ENCODE measurements around the gene SPTB.

SPTB gene

DNA sequence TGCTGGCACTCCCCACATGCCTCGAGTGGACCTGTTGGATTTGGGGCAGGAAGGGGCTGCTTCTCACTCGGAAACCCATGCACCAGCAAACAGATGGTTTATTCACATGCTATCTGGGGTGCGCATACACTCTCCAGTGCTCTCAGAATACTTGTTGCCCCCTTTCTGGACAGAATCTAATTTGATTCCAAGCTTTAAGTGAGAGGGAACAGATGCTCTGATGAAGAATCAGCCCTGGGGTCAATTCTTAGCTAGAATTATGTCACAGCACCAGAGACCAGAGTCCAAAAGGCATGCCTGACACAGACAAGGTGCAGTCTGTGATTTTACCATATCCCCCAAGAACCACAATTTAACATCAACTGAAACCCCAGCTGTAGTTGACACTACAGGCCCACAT lies 83.8 kb downstream of the SPTB start:
- DNase-seq (ENCODE audit: low spot score), result no peak
- TF ChIP-seq, protein P1, sequence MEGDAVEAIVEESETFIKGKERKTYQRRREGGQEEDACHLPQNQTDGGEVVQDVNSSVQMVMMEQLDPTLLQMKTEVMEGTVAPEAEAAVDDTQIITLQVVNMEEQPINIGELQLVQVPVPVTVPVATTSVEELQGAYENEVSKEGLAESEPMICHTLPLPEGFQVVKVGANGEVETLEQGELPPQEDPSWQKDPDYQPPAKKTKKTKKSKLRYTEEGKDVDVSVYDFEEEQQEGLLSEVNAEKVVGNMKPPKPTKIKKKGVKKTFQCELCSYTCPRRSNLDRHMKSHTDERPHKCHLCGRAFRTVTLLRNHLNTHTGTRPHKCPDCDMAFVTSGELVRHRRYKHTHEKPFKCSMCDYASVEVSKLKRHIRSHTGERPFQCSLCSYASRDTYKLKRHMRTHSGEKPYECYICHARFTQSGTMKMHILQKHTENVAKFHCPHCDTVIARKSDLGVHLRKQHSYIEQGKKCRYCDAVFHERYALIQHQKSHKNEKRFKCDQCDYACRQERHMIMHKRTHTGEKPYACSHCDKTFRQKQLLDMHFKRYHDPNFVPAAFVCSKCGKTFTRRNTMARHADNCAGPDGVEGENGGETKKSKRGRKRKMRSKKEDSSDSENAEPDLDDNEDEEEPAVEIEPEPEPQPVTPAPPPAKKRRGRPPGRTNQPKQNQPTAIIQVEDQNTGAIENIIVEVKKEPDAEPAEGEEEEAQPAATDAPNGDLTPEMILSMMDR (IDR thresholded peaks at IDR 0.05; ENCODE audit: borderline replicate concordance, control extremely low read depth, extremely low read depth, insufficient read depth, missing control alignments), result no peak
- in situ Hi-C loops (cut with MboI; ENCODE audit: low sequenced_read_pairs, unreplicated experiment), result no loop called here

DNA sequence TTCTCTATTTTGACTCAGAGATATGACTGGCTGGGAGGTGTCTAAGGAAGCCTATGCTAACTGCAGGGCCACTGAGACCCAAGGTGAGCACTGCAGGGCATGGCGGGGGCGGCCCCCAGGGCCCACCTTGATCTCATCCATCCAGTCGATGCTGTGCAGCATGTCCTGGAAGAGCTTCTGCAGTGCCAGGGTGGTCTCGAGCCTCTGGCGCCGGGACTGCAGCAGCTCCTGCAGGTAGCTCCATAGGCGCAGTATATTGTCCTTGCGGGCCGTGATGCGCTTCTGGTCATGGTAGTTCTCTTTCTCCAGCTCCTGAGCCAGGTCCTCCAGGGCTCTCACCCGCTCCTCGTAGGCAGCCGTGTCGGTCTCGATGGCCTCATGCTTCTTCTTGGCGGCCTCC lies 84.5 kb downstream of the SPTB start:
- TF ChIP-seq, protein P1 (IDR thresholded peaks at IDR 0.05; ENCODE audit: borderline replicate concordance, control extremely low read depth, extremely low read depth, insufficient read depth, missing control alignments), result no peak
- DNase-seq (ENCODE audit: low spot score), result no peak
- in situ Hi-C loops (cut with MboI; ENCODE audit: low sequenced_read_pairs, unreplicated experiment), result no loop called here

- TF ChIP-seq, protein P1 (IDR thresholded peaks at IDR 0.05; ENCODE audit: borderline replicate concordance, control extremely low read depth, extremely low read depth, insufficient read depth, missing control alignments), result no peak
- no peak for DNase-seq (ENCODE audit: low spot score)
- in situ Hi-C loops (cut with MboI; ENCODE audit: low sequenced_read_pairs, unreplicated experiment), result no loop called here
Observed at GRCh38 chr14:64792871-64793560, 86.7 kb downstream of the SPTB start.

DNA sequence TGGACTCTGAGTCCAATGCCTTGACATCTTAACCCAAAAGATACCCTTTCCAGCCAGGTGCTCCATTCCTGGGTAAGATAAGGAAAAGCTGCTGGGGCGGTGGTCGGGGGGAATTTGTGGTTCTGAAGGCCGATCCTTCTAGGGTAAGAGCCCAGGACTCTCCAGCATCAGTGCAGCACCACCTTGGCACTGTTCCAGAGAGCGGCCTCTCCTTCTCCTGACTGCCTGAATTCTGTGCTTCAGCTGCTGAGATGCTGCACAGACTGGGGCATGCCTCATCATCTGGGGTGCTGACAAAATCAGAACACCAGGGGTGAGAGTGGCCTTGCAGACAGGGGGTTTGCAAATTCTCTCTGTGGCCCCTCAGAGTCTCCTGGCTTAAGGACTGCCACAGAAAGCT lies 87.5 kb downstream of the SPTB start:
- TF ChIP-seq, protein P1 (IDR thresholded peaks at IDR 0.05; ENCODE audit: borderline replicate concordance, control extremely low read depth, extremely low read depth, insufficient read depth, missing control alignments), result no peak
- in situ Hi-C loops (cut with MboI; ENCODE audit: low sequenced_read_pairs, unreplicated experiment), result no loop called here
- no peak for DNase-seq (ENCODE audit: low spot score)

DNA sequence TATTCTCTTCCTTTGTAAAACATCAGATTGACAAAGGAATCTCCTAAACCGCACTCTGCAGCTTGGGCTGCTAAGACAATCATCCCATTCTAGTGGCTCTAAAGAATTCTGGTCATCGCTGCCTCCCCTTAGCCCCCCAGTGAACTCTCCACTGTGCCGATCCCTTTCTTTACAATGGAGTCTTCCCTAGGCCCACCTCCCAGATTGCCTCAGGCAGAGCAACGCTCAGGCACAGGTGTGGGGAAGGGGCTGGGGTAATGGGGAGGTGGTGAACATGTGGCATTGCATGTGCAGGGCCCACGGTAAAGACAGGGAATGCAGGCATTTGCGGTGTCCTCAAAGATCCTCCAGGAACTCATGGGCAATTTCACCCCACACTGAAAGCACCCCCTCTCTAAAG lies 89.2 kb downstream of the SPTB start:
- no peak for DNase-seq (ENCODE audit: low spot score)
- in situ Hi-C loops (cut with MboI; ENCODE audit: low sequenced_read_pairs, unreplicated experiment), result no loop called here
- TF ChIP-seq, protein P1 (IDR thresholded peaks at IDR 0.05; ENCODE audit: borderline replicate concordance, control extremely low read depth, extremely low read depth, insufficient read depth, missing control alignments), result no peak

DNA sequence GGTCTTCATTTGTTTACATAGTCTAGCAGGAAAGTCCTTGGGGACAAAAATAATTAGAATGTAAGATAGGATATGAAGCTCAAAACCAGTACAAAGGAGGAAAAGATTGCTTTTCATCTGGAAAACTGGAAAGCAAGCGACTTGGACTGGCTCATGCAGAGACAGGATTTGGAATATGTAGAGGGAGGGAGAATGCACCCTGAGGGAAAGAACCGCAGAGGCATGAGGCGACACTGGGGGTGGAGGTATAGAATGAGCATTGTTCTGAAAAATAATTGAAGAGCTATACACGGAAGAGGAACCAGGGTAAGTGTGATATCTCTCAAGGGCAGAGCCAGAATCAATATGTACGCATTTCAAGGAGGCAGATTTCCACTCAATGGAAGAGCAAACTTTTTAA lies 90.0 kb downstream of the SPTB start:
- DNase-seq (ENCODE audit: low spot score), result no peak
- TF ChIP-seq, protein P1 (IDR thresholded peaks at IDR 0.05; ENCODE audit: borderline replicate concordance, control extremely low read depth, extremely low read depth, insufficient read depth, missing control alignments), result no peak
- in situ Hi-C loops (cut with MboI; ENCODE audit: low sequenced_read_pairs, unreplicated experiment), result no loop called here
